CD4-positive, alpha-beta T cell treated with Interleukin-12 subunit alpha and Interleukin-12 subunit beta, for 1 hour (primary cell): ENCODE data around the gene PUM2.
A peak's percentile ranks its signal among the peaks of the same experiment; 100 is the strongest.
"Not testable (repeated sequence)": the region's sequence is repeated elsewhere in the genome, so short reads cannot be mapped to it uniquely, and the experiment has no call there.

Experiments used
- DNase-seq: peaks from one replicate; pipeline ENCODE4 v3.0.0-alpha.2; 2020

Gene PUM2, protein sequence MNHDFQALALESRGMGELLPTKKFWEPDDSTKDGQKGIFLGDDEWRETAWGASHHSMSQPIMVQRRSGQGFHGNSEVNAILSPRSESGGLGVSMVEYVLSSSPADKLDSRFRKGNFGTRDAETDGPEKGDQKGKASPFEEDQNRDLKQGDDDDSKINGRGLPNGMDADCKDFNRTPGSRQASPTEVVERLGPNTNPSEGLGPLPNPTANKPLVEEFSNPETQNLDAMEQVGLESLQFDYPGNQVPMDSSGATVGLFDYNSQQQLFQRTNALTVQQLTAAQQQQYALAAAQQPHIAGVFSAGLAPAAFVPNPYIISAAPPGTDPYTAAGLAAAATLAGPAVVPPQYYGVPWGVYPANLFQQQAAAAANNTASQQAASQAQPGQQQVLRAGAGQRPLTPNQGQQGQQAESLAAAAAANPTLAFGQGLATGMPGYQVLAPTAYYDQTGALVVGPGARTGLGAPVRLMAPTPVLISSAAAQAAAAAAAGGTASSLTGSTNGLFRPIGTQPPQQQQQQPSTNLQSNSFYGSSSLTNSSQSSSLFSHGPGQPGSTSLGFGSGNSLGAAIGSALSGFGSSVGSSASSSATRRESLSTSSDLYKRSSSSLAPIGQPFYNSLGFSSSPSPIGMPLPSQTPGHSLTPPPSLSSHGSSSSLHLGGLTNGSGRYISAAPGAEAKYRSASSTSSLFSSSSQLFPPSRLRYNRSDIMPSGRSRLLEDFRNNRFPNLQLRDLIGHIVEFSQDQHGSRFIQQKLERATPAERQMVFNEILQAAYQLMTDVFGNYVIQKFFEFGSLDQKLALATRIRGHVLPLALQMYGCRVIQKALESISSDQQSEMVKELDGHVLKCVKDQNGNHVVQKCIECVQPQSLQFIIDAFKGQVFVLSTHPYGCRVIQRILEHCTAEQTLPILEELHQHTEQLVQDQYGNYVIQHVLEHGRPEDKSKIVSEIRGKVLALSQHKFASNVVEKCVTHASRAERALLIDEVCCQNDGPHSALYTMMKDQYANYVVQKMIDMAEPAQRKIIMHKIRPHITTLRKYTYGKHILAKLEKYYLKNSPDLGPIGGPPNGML

DNA sequence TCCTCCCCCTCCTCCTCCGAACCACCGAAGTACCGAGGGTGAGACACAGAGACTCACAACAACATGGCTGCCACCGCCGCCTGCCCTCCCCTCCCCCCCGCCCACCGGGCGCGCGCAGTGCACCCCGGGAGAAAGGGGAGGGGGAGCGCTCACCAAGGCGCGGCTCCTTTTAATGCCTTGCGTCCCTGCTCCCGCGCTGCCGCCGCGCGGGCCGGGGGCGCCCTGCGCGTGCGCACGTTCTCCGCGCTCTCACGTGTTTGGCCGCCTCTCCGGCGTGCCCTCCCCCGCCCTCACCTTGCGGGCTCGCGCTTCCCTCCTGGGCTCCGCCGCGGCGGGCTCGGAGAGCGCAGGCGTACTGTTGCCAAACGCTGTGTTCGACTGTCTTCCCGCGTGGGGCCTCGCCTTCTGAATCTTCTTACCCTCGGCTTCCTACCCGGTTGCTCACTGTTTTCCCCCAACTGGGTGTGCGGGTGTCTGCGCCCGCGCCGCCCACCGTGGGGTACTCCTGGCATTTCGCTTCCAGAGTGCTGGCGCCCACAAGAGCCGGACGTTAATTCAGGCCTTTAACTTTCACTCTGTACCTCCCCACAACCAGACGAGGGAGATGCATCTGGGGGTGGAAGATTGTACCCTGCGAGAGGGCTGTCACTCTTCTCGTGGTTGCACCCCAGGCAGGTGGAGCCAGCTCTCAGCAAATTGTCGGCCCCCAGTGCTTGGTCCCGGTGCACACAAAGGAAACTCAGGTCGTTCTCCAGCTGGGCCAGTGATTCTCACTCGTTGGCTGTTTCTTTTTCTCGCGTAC lies at the start of gene PUM2:
Gene PUM2, minus strand, starts transcription at position 92 of the 802 bp plus-strand sequence. CDS start 23,484 bp downstream, outside the sequence.
- DNase-seq, result peak; percentile 97

DNA sequence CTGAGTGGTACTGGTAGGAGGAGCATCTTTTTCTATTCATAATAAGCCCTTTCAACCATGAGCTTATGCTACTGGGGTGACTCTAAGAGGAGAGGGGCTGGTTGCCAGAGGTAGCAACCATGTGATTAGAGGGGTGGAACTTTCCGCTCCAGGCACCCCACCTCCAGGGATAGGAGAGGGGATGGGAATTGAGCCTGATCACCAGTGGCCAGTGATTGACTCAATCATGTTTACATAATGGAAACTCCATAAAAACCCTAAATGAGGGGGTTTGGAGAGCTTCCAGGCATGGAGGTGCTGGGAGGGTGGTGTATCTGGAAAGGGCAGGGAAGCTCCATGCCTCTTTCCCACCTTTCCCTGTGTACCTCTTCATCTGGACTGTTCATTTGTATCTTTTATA lies 49.7 kb upstream of the PUM2 start:
- no peak for DNase-seq

DNA sequence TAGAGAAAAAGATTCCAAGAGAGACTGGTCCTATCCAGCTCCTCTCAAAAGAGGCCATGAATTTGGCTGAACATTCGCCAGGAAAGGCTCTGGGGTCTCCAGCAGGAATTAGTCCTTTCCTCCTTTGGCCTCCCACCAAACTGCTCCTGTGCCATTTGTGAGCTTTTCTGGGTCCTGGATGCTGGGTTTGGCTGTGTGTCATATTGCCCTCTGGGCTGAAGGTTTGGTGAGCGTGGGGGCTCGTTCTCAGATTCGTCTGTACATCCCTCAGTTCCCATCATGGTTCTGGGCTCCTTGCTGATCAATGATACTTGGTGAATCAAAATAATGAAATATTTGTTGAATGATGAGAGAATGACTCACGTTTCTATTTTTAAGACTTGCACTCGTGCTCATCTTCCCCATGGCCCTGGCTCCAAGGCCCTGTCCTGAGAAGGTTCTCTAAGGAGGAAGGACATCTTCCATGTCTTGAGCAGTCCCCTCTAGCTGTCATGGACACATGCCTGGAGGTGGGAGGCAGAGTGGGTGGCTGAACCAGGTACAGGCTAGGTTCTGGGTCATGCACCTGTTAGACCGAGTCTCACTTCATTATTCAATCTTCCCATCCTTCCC lies 48.4 kb upstream of the PUM2 start:
- no peak for DNase-seq

DNA sequence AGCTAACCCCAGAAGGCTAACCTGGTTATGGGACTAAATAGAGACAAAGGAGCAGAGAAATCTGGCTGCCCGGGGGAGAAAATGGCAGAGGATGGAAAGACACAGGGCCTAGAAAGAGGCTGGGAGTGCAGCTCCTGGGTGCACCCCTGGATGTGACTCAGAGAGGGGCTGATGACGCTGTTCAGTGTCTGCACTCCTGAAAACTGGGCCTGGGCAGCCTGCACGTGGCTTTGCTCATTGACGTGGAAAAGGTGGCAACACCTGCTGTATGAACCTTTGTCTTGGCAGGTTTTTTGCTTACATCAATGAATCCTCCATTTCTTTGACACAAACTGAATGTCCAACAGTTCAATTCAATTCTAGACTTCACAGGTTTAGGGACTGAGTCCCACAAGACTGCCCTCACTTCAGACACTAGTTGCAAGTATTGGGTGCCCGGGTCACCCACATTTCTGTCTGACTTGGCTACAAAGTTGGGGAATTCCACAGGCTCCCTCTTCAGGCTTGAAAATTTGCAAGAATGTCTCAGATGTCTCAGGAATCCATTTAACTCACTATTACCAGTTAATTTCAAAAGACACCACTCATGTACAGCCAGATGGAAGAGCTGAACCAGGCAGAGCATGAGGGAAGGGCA lies 47.3 kb upstream of the PUM2 start:
- DNase-seq, result no peak

DNA sequence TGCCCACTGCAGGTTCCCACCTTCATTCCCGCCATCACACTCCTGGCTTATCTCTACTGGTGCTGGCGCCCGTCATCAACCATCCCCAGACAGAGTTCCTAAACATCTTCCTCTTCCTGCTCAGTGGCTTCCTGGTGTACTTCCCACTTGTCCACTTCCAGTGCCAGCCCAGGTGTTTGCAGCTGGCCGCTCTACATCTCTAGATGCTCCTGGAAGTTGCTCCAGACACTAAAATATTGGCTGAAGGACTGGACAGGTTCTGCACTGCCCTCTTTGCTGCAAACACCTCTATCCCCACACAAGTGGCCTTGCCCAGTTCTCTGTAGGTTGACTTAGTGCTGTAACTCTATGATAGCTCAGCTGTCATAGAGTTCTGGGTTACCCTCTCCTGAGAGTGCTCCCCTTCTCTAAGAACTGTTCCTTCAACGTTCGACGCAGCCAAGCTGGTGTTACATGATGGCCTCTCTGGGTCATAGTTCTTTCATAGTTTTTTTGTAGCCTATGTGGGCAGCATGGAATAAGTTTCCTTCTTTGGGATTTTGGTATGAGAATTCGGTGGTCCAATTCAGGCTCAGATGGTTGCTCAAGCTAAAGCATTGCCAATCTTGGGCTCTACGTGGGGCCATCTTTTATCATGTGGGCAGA lies 45.8 kb upstream of the PUM2 start:
- DNase-seq, result no peak

DNA sequence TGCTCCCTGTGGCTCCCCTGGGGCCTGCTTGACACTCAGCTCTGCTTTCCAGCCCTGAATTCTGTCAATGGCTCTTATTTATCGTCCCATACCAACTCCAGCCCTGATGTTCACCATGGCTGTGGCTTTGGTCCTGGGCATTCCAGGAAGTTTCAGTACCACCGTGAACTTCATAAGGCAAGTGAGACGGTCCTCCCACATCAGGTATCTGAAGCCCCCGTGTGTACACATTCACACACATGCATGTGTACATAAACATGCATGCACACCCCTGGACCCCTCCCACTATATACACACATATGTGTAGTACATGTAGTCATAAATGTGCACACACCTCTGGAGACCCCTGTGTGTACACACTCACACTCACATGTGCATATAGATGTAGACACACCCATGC lies 43.3 kb upstream of the PUM2 start:
- DNase-seq, result no peak

DNA sequence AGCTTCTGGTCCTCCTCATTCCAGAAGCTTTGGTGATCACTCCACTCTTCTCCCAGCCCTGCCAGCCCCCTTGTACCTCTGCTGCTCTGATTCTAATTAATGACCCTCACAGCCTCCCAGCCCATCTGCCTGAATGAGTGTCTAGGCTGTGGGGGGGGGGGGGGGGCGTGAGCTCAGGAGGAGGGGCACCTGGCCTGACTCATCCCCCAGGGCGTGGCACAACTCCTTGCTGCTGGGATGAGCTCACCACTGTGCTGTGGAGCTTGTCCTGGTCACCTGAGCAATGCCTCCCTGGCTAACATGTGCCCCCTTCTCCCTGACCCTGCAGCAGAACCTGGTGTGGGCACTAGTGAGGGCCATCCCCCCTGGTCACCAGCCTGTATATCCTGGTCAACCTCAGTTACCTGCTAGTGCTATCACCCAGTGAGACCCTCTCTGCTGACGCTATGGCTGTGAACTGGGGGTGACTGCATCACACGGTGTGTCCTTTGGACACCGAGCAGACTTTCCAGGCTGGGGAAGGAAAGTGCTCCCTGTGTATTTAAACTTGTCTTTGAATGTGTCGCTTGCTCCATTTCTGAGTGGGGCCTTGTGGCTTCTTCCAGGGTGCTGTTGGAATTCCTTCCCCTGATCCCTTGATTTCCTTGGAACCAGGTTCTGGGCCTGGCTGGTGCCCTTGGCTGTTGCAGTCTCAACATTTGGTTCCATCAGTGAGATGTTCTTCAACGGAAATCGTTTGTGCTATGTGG lies 41.5 kb upstream of the PUM2 start:
- no peak for DNase-seq

DNA sequence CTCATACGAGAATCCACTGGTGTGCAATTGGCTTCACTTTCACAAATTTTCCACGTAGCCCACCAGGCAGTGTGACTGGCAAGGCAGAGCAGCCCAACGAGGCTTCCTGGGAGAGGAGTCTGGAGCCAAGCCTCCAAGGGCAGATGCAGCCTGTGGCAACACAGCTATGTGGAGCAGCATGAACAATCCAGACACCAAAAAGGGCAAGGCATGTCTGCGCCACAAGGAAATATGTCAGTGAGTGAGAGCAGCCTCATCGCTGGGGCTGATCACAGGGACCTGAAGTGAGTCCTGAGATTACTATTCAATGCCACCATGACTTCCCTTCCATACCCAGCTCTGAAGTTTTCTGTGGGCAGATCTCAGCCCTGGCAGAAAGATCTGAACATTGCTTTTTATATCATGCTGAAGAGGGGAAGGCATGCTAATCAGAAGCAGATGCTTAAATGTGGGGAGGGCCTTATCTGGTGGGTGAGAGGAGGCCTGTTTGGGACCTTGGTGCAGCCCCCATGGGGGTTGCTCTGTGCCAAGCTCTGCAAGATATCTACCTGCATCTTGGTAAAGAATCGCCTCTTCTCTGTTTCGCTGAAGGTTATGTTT lies 40.0 kb upstream of the PUM2 start:
- DNase-seq, result no peak

DNA sequence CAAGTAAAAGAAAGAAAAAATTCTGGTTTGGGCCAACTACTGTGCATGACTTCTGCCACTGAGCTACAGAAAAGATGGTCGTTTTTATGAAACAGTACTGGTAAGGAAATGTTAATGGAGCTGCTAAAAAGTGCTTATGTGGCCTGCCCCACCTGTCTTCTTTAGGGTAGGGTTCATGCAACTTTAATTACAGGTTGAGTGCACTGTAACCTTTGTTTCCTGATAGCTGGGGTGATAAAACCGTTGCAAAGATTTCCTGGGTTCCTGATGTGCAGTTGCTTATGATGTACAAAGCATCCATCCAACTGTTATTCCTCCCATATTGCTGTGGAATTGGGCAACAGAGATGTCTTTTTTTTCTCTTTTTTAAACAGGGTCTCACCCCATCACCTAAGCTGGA lies 34.3 kb upstream of the PUM2 start:
- DNase-seq, result no peak

DNA sequence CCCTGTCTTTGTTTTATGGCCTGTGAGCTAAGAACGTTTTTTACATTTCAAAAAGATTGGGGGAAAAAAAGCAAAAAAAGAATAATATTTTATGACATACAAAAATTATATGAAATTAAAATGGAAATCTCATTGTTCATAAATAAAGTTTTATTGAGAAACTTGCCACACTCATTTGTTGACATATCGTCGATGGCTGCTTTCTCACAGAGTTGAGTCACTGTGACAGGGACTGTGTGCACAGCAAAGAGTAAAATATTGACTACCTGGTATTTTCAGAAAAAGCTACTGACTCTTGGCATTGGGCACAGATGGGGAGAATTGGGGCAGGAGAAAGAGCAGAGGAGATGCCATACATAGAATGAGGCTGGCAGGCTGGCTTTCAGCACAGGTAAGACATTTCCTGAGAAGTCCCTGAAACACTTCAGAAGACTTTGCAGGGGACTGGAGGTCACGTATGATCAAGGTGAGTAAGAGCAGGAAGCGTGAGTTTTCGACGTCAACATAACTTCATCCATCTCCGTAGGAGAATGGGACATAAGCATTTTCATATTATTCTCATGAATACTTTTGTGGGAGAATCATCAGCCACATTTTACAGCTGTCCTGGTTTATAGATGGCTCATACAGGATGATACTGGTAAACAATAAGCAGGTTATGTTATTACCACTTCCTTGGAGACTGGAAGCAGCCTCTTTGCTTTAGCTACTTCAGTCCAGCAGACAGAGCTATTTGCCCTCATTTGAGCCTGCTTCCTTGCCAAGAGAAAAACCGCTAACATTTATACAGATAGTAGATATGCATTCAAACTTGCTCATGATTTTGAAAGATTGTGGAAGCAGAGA lies 32.5 kb upstream of the PUM2 start:
- no peak for DNase-seq

DNA sequence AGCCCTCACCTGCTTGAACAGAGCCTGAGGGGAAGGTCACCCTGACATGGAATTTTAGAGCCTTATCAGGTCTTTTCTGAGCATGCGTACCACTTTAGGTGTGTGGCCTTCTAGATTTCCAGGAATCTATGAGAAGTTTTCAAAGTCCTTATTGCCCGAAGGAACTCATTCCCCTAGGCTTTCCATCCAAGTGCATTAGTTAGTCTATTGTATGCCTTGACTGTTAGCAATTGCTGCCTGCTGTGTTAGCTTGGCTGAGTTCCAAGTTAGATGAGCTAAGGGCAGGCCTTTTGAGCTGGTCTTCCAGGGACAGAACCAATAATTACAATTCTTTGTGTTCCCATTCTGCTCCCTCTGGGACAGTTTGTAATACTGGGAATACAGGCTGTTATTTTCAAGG lies 30.8 kb upstream of the PUM2 start:
- DNase-seq, result no peak

DNA sequence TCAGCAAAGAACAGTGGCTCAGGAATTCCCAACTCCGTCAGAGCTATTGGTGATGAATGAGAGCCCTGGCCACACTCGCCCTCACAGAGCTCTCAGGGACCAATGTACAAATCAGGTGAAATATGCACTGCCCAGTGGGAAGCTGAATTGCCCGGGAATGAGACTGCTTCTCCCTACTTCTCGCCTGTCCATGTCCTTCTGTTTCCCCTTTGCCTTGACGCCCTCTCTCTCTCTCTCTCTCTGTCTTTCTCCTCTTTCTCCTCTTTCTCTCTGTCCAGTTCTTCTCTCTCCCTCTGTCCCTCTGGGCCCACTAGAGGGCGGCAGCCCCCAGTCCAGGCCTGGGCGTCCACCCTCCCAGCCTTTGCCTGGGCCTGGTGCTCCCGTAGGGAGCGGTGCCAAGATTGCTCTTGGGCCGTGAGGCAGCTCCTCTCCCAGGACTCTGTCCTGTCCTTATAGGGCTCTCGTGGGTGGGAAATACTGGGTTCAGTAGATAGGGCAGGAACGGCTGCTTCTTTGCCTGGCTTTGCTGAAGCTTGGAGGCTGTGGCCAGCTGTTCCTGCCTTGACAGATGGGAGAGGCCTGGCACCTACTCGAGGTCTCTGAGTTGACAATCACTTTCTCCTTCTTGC lies 28.4 kb upstream of the PUM2 start:
- DNase-seq, result no peak

DNA sequence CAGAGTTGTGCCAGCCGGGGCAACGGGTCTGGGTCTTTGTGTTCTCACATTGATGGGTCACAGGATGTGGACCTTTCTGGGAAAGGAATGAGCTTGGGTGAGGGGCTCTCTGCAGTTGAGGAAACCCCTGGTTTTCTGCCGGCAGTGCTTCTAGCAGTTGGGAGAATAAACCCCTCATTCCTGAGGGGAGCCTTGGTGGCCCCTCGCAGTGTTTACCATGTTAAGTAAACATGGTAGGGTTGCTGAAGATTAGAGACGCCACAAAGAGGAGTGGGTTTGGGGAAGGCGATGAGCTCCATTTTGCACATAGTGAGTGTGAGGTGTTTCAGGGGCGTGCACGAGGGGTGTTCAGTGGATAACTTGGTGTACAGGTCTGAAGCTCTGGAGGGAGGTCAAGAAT lies 27.7 kb upstream of the PUM2 start:
- no peak for DNase-seq

DNA sequence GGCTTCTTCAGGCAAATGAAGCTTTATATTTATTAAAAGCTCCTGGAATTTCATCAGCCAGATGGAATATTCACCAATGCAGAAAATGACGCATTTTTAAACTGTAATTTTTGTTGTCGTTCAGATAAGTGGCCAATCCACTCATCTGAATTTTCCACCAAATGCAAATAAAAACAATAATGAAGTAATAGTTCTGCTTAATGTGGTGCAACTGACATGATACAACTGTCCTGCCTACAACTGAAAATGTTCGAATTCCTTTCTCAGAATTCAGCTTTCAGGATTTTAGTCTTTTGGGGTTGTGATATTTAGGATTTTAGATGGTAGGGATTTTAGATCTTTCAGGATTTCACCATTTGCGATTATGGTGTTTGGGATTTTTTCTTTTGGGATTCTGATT lies 27.1 kb upstream of the PUM2 start:
- no peak for DNase-seq

DNA sequence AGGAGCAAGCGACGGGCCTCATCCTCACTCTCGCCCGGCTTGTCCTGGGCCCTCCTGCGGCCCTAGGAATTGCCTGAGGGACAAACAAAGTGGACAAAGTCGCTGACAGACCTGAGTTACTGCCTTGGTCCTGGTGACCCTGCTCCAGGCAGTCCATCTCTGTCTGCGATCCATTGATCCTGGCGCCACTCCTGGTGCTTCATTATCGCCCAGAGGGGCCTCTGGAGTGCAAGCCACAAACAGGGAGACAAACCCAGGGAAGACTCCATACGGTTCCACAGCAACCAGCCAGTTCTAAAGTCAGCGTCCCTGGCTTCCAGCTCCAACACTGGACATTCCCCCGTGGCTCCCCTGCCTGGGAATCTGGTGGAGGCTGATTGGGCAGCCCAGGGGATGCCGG lies 24.3 kb upstream of the PUM2 start:
- not testable (repeated sequence) for DNase-seq

DNA sequence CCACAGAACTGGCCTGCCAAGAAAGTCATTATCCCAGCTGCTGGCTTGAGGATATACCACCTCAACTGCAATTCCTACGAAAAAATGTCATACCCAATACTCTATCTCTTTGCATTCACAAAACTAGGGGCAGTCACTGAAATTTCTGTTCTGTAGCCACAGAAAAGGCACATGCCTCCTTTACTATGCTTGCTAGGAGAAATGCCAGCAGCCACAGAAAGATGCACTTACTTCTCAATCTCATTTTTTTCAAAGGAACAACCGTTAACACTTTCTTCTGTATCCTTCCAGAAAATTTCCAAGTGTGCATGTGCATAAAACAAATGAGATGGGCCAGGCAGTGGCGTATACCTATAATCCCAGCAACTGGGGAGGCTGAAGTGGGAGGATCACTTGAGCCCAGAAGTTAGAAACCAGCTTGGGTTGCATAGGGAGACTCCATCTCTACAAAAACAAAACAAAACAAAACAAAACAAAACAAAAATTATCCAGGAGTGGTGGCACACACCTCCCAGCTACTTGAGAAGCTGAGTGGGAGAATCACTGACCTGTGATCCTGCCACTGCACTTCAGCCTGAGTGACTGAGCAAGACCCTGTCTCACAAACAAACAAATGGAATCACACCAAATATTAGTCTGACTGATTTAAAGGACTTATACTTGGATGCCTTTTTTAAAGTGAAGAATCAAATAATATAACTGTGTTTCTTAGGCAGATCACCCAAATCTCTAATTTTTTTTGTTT lies 22.4 kb upstream of the PUM2 start:
- no peak for DNase-seq

DNA sequence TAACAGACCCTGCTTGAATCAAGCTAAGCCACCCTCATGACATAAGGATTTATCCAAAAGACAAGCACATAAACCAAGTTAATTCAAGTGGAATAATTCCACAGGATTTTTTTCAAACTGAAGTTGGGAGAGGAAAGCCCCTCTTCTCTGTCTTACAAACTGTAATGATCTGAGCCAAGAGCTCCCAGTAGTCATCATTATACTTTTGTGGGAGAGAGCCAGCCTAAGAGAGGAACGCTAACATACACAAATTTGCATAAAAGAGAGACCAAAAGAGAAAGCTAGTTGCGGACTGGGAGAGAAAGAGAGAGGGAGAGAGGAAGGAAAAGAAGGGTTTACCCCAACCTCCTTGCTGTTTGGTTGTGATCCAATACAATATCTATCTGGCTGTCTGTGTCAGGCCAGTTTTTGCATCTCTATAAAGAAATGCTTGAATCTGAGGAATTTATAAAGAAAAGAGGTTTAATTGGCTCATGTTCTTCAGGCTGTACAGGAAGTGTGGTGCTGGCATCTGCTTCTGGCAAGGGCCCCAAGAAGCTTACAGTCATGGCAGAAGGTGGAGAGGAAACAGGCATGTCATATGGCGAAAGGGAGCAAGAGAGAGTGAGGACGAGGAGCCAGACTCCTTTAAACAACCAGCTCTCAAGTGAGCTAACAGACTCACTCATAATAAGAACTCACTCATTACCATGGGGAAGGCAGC lies 20.8 kb upstream of the PUM2 start:
- no peak for DNase-seq
